Measurements from ENCODE around the gene KIAA0319L.
A peak's percentile ranks its signal among the peaks of the same experiment; 100 is the strongest.
"Not testable (repeated sequence)": the region's sequence is repeated elsewhere in the genome, so short reads cannot be mapped to it uniquely, and the experiment has no call there.

KIAA0319L gene

GRCh38 chr1:35505911-35506798, 51.0 kb downstream of the KIAA0319L start:
- peak; percentile 69 for DNase-seq (ENCODE audit: low read depth, low spot score)

GRCh38 chr1:35502242-35502641, 55.0 kb downstream of the KIAA0319L start:
- no peak overlapping the region for H3K27ac ChIP-seq
- no peak for DNase-seq (ENCODE audit: low read depth, low spot score)

More at GRCh38 chr1:35505911-35506798, 51.0 kb downstream of the KIAA0319L start:
- H3K27ac ChIP-seq: peak overlapping the region; percentile 15

- no peak for DNase-seq (ENCODE audit: low read depth, low spot score)
- no peak overlapping the region for H3K27ac ChIP-seq
Measured at GRCh38 chr1:35500439-35500838, 56.8 kb downstream of the KIAA0319L start.

GRCh38 chr1:35499652-35500176, 57.5 kb downstream of the KIAA0319L start:
- no peak for DNase-seq (ENCODE audit: low read depth, low spot score)
- H3K27ac ChIP-seq: no peak overlapping the region

- DNase-seq (ENCODE audit: low read depth, low spot score): no peak
- no peak overlapping the region for H3K27ac ChIP-seq
Measured at GRCh38 chr1:35499231-35499630, 58.0 kb downstream of the KIAA0319L start.

GRCh38 chr1:35497571-35497970, 59.6 kb downstream of the KIAA0319L start:
- no peak overlapping the region for H3K27ac ChIP-seq
- DNase-seq (ENCODE audit: low read depth, low spot score): no peak

- no peak for DNase-seq (ENCODE audit: low read depth, low spot score)
- no peak overlapping the region for H3K27ac ChIP-seq
Measured at GRCh38 chr1:35490250-35490649, 67.0 kb downstream of the KIAA0319L start.

GRCh38 chr1:35488336-35488735, 68.9 kb downstream of the KIAA0319L start:
- no peak for DNase-seq (ENCODE audit: low read depth, low spot score)

GRCh38 chr1:35486858-35487408, 70.3 kb downstream of the KIAA0319L start:
- DNase-seq (ENCODE audit: low read depth, low spot score): no peak

More at GRCh38 chr1:35488336-35488735, 68.9 kb downstream of the KIAA0319L start:
- H3K27ac ChIP-seq: no peak overlapping the region

GRCh38 chr1:35481229-35481628, 76.0 kb downstream of the KIAA0319L start:
- no peak for DNase-seq (ENCODE audit: low read depth, low spot score)
- H3K27ac ChIP-seq: no peak overlapping the region

More at GRCh38 chr1:35486858-35487408, 70.3 kb downstream of the KIAA0319L start:
- H3K27ac ChIP-seq: no peak overlapping the region

GRCh38 chr1:35477870-35478269, 79.3 kb downstream of the KIAA0319L start:
- H3K27ac ChIP-seq: no peak overlapping the region
- DNase-seq (ENCODE audit: low read depth, low spot score): no peak

- no peak for DNase-seq (ENCODE audit: low read depth, low spot score)
- no peak overlapping the region for H3K27ac ChIP-seq
Measured at GRCh38 chr1:35475856-35476674, 81.1 kb downstream of the KIAA0319L start.

- DNase-seq (ENCODE audit: low read depth, low spot score): no peak
- H3K27ac ChIP-seq: no peak overlapping the region
Measured at GRCh38 chr1:35475356-35475755, 81.8 kb downstream of the KIAA0319L start.

- not testable (repeated sequence) for H3K27ac ChIP-seq; DNase-seq (ENCODE audit: low read depth, low spot score)
Measured at GRCh38 chr1:35473216-35473615, 84.0 kb downstream of the KIAA0319L start.

- no peak overlapping the region for H3K27ac ChIP-seq
- no peak for DNase-seq (ENCODE audit: low read depth, low spot score)
Measured at GRCh38 chr1:35470977-35471613, 86.1 kb downstream of the KIAA0319L start.

- H3K27ac ChIP-seq: no peak overlapping the region
Measured at GRCh38 chr1:35466120-35466519, 91.1 kb downstream of the KIAA0319L start.

GRCh38 chr1:35463749-35464148, 93.5 kb downstream of the KIAA0319L start:
- H3K27ac ChIP-seq; DNase-seq (ENCODE audit: low read depth, low spot score): not testable (repeated sequence)

More at GRCh38 chr1:35466120-35466519, 91.1 kb downstream of the KIAA0319L start:
- no peak for DNase-seq (ENCODE audit: low read depth, low spot score)

GRCh38 chr1:35463232-35463631, 94.0 kb downstream of the KIAA0319L start:
- no peak for DNase-seq (ENCODE audit: low read depth, low spot score)
- no peak overlapping the region for H3K27ac ChIP-seq

GRCh38 chr1:35461966-35462651, 95.1 kb downstream of the KIAA0319L start:
- H3K27ac ChIP-seq: no peak overlapping the region
- no peak for DNase-seq (ENCODE audit: low read depth, low spot score)
